HG02938 (cell line): ENCODE measurements around the gene JPH2.

Experiments
- ATAC-seq: cut with Tn5 transposase; IDR thresholded peaks from one replicate; pipeline ENCODE4 v1.9.1; 2021; ENCODE audit warnings: mild to moderate bottlenecking, moderate library complexity; ENCODE audit not compliant: unreplicated experiment

JPH2 gene

GRCh38 chr20:44104798-44105517 is 82.0 kb downstream of the JPH2 start:
- ATAC-seq: no peak

- no peak for ATAC-seq
Observed at GRCh38 chr20:44102582-44102981, 84.4 kb downstream of the JPH2 start.

GRCh38 chr20:44099832-44100231 is 87.2 kb downstream of the JPH2 start:
- ATAC-seq: no peak

GRCh38 chr20:44098657-44099056 is 88.3 kb downstream of the JPH2 start:
- no peak for ATAC-seq

DNA sequence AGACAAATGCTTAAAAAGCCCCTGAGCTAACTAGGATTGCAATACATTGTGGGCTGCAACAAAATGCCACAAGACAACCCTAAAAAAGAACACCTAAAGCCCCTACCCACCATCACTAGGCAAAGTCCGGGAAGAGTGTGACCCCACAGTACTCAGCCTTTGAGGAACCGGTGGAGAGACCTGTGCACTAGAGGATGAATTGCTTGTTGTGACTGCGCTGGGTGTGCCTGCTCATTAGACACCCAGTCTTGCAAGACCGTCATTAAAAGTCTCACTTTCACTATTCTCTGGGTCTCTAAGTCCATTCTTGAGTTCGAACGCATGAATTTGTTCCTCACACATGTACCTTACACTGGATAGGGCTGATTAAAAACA is 88.7 kb downstream of the JPH2 start:
- no peak for ATAC-seq

DNA sequence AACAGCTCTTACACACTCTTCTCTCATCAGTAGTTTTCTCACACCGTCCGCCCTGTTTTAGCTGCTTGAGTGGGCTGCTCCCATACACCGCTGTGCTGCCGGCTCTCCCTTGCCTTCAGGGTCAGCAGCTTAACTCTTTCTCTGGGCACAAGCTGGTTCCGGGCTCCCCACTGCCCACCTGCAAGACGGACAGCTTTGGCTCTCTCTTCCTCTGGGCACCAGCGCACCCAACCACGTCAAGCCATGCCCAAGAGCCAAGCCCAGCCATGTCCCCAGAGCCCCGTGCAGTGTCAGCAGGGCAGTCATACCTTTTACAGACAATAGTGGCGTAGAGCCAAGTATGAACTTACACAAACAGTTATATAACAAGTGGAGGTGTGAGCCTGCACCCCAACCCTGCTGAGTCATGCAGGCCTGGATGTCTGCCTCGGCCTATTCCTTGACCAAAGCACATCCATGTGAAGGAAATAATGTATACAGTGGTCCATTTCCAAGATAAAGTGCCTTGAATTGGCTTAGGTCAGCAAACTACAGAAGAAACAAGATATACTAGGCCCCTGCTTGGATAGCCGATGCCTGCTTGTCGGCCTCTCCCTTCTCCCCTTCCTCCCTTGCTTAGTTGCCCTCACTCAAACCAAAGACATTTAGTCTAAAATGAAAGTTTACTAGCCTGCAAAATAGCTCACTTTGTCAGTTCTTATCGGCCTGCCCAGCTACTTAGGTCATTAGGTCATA is 89.3 kb downstream of the JPH2 start:
- no peak for ATAC-seq

DNA sequence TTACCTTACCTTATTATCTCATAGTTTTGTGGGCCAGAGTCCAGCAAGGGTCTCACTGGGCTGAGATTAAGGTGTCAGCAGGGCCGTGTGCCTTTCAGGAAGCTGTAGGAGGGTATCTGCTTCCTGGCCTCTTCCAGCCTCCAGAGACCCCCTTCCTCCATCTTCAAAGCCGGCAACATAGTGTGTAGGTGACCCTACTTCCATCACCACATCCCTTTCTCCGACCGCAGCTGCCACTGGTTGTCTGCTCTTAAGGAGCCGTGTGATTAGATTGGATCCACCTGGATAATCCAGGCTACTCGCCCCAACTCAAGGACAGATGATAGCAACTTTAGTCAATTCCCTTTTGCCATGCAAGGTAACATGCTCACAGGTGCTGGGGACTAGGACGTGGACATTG is 91.2 kb downstream of the JPH2 start:
- no peak for ATAC-seq

GRCh38 chr20:44093249-44093582 is 93.8 kb downstream of the JPH2 start:
- no peak for ATAC-seq

- no peak for ATAC-seq
Observed at GRCh38 chr20:44092551-44093248, 94.3 kb downstream of the JPH2 start.

GRCh38 chr20:44091026-44091425 is 96.0 kb downstream of the JPH2 start:
- no peak for ATAC-seq

DNA sequence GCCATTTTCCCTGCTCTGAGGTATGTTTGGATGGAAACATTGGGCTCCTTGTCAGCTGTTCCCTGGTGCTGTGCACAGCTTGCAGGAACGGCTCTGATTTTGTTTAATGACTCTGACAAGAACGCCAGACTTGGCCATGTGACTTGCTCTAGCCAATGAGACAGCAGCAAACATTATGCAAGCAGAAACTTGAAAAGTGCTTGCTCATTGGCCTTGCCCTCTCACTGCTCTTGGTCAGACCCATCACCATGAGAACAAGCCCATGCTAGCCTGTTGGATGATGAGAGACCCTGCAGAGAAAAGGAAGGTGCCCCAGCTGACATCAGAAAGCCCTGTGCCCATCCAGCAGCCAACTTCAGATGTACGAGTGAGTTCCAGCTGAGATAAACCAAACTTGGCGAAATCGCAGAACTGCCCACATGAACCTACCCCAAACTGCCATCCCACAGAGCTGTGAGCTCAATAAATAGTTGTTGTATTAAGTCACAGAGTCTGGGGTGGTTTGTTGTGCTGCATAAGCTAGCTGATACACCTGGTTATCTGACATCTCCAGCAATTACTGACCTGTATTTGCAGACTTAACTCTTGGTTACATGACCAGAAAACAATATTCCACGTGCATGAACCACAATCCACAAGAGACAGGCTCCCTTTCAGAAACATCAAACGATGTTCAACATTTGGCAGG is 96.9 kb downstream of the JPH2 start:
- no peak for ATAC-seq

- no peak for ATAC-seq
Observed at GRCh38 chr20:44087857-44088120, 99.2 kb downstream of the JPH2 start.

GRCh38 chr20:44087051-44087856 is 99.7 kb downstream of the JPH2 start:
- no peak for ATAC-seq

- no peak for ATAC-seq
Observed at GRCh38 chr20:44085616-44086434, 101.2 kb downstream of the JPH2 start.

- no peak for ATAC-seq
Observed at GRCh38 chr20:44084891-44085290, 102.1 kb downstream of the JPH2 start.

GRCh38 chr20:44084439-44084838 is 102.5 kb downstream of the JPH2 start:
- no peak for ATAC-seq

- no peak for ATAC-seq
Observed at GRCh38 chr20:44083220-44083933, 103.6 kb downstream of the JPH2 start.

DNA sequence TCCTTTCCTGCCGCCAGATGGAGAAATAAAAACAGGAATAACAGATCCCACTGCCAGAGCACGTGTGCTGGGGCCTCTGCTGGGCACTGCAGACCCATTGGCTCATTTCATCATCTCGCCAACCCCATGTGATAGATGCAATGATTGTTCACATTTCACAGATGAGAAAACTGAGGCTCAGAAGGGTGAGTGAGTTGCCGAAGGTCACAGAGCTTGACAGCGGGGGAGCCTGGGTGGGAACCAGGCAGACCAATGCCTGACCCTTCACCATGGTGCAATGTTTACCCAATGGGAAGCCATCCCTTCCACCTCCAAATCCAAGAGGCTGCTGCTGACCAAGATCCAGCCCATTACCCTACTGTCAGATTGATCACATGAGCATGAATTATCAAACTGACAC is 105.1 kb downstream of the JPH2 start:
- ATAC-seq: no peak

DNA sequence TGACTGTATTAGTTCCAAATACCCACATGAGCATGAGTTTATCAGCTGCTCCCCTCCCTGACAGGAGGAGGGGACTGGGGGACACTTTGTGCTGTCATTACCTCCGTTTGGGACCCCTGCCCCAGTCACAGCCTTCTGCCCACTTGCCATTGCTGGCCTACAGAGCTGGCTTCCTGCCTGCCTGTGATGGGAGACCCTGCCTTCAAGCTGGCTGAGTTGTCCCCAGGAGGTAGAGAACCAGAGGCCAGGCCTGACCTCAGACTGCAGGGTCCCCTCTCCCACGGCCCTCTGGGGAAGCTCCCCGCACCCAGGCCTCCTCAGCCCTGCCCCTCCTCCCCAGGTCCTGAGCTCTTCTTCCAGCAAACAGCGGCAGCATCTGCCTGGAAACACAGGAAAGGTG is 105.5 kb downstream of the JPH2 start:
- ATAC-seq: no peak
